Measurements from ENCODE around the gene CIITA.

Gene CIITA

GRCh38 chr16:10868596-10869469 is 8.2 kb upstream of the CIITA start:
- peak; percentile 78 for DNase-seq (ENCODE audit: extremely low spot score)
- ChIA-PET POLR2A (interaction anchor here (0.9 to 1.1 kb wide), 2 partner anchors 10 to 26 kb away, joined by 3 to 7 read pairs; no protein-coding TSS in a partner anchor), CTCF (interaction anchor here (1.1 to 1.6 kb wide), 4 partner anchors 9 to 41 kb away, joined by 3 to 6 read pairs (median 4); no protein-coding TSS in a partner anchor)
- no peak for TF ChIP-seq CTCF (IDR thresholded peaks at IDR 0.05; ENCODE audit: control extremely low read depth, extremely low read depth, low read depth, missing control alignments)

DNA sequence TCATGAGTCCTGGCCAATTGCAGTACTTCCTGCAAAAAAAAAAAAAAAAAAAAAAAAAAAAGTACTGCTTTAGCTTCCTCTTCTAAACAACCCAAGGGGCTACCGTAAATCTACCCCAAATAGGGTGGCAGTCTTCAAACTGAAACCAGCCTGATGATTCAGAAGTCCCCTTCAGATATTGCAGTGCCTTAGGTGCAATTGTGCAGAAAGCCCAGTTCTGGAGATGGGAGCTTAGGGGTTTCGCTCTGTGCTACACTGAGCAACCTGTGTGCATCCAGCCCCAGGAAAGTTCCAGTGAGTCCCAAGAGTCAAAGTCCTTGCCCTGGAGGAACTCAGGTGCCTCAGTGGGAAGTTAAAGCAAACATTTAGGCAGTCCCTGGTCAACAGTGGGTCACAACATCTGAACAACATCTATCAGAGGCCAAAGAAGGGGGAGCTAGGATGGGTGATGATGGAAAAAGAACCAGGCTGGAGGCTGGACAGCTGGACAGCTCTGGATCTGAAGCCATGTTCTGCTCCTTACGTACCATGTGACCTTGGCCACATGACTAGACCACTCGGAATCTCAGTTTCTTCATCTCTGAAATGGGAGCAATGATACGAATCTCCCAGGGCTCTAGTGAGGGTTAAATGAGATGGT is 6.7 kb upstream of the CIITA start:
- TF ChIP-seq CTCF (IDR thresholded peaks at IDR 0.05; ENCODE audit: control extremely low read depth, extremely low read depth, low read depth, missing control alignments) = no peak
- CTCF ChIA-PET = interaction anchor here (1.2 to 1.4 kb wide), 4 partner anchors 35 to 53 kb away, joined by 3 to 4 read pairs (median 3); no protein-coding TSS in a partner anchor
- POLR2A ChIA-PET = interaction anchor here (0.6 to 0.7 kb wide), 3 partner anchors 22 to 41 kb away, joined by 3 read pairs; no protein-coding TSS in a partner anchor
- no peak for DNase-seq (ENCODE audit: extremely low spot score)

- CTCF ChIA-PET = interaction anchor here (1.0 to 1.4 kb wide), 6 partner anchors 16 to 72 kb away, joined by 3 to 4 read pairs (median 3); partner anchors contain the start of gene DEXI
- no peak for TF ChIP-seq CTCF (IDR thresholded peaks at IDR 0.05; ENCODE audit: control extremely low read depth, extremely low read depth, low read depth, missing control alignments)
- DNase-seq (ENCODE audit: extremely low spot score) = no peak
- POLR2A ChIA-PET = interaction anchor here (0.9 kb wide), 1 partner anchor 20 kb away, joined by 4 read pairs; no protein-coding TSS in a partner anchor
Observed at GRCh38 chr16:10870808-10871156, 6.2 kb upstream of the CIITA start.

DNA sequence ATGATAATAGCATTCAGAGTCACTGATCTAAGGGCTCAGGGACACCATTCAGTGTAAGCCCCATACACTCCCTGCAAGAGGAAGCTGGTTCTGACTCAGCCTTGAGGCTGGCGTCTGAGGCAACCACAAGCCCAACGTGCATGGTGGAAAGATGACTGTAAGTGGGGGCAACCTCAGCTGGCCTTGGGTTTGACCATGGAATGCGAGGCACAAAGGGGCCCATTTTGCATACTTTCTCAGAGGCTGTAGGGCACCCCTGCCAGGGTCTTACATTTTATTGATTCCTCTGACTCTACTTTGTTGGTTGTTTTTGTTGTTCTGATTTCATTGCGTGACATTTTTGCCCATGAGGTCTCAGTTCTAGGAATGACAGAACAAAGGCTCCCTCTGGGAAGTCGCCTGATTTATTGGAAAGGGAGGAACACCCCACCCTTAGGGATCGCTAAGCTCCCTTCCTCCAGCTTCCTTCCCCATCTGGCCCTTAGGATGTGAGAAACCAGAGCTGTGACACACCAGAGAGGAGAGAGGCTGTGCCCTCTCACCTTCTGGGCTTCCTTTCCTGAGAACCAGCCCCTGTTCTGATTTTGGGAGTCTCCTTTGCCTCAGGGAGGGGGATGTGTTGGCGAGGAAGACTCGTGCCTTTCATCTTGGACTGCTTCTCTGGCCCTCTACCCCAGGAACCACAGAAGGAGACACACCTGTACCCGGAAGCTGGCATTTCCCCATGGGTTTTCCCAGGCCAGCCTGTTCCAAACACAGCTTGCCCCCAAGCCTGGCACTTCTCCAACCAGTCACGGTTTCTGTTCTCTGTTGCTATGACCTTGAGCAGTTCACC is 5.6 kb upstream of the CIITA start:
- peak; percentile 66 for DNase-seq (ENCODE audit: extremely low spot score)
- CTCF ChIA-PET = interaction anchor here (1.0 to 1.4 kb wide), 7 partner anchors 12 to 71 kb away, joined by 3 to 4 read pairs (median 3); partner anchors contain the start of gene DEXI
- POLR2A ChIA-PET = interaction anchor here (0.5 to 0.9 kb wide), 2 partner anchors 19 to 351 kb away, joined by 3 to 4 read pairs; no protein-coding TSS in a partner anchor
- no peak for TF ChIP-seq CTCF (IDR thresholded peaks at IDR 0.05; ENCODE audit: control extremely low read depth, extremely low read depth, low read depth, missing control alignments)

- no peak for DNase-seq (ENCODE audit: extremely low spot score)
- POLR2A ChIA-PET = interaction anchor here (1.0 to 1.6 kb wide), 2 partner anchors 10 to 13 kb away, joined by 3 to 8 read pairs; no protein-coding TSS in a partner anchor
- no peak for TF ChIP-seq CTCF (IDR thresholded peaks at IDR 0.05; ENCODE audit: control extremely low read depth, extremely low read depth, low read depth, missing control alignments)
- CTCF ChIA-PET = interaction anchor here (0.9 to 3.6 kb wide), 10 partner anchors 15 to 128 kb away, joined by 3 to 31 read pairs (median 3); no protein-coding TSS in a partner anchor
Observed at GRCh38 chr16:10876315-10876714, 687 bp upstream of the CIITA start.
